ENCODE data around the gene IL1RAPL2.

IL1RAPL2 gene

GRCh38 chrX:105697984-105698781, 1132.2 kb downstream of the IL1RAPL2 start:
- H3K4me3 ChIP-seq (ENCODE audit: low read depth, low read length): no peak overlapping the region
- CTCF ChIA-PET: no interaction called here
- no peak overlapping the region for H3K27ac ChIP-seq (ENCODE audit: extremely low read depth, low read depth, low read length)
- no peak for TF ChIP-seq ZNF544 (tag by site-specific recombination; IDR thresholded peaks at IDR 0.05)
- peak; percentile 62; the same call in 1 of the 2 replicates for TF ChIP-seq TCF7L2 (IDR thresholded peaks at IDR 0.05; ENCODE audit: borderline replicate concordance, low read depth, low read length)
- POLR2A ChIA-PET: no interaction called here
- no peaks in the 10 kb centered on the region for H3K9me3 ChIP-seq (ENCODE audit: control insufficient read depth, insufficient read depth, low read depth, low read length)
- H3K4me1 ChIP-seq (ENCODE audit: control insufficient read depth, insufficient read depth, low read length): 0 out of 2 replicates have a peak, but pooled peaks cover 3% of the 10 kb centered on the region
- no peaks in the 10 kb centered on the region for H3K36me3 ChIP-seq (ENCODE audit: control insufficient read depth in 2 of 2, insufficient read depth in 1 of 2, low read length in 2 of 2)

GRCh38 chrX:105700331-105700730, 1134.3 kb downstream of the IL1RAPL2 start:
- Histone ChIP-seq H3K4me1 (ENCODE audit: control insufficient read depth, insufficient read depth, low read length) (0 out of 2 replicates have a peak, but pooled peaks cover 3% of the 10 kb centered on the region), H3K27ac (ENCODE audit: extremely low read depth, low read depth, low read length) (no peak overlapping the region), H3K36me3 (ENCODE audit: control insufficient read depth in 2 of 2, insufficient read depth in 1 of 2, low read length in 2 of 2) (no peaks in the 10 kb centered on the region), H3K9me3 (ENCODE audit: control insufficient read depth, insufficient read depth, low read depth, low read length) (no peaks in the 10 kb centered on the region), H3K4me3 (ENCODE audit: low read depth, low read length) (no peak overlapping the region)
- TF ChIP-seq ZNF704 (tag by site-specific recombination; IDR thresholded peaks at IDR 0.05) (no peak), AEBP2 (tag by site-specific recombination; IDR thresholded peaks at IDR 0.05; ENCODE audit: borderline replicate concordance) (no peak), ZBTB44 (tag by site-specific recombination; IDR thresholded peaks at IDR 0.05) (no peak), ATF2 (tag by site-specific recombination; IDR thresholded peaks at IDR 0.05; ENCODE audit: low read depth) (no peak), MEIS1 (CRISPR knock-in tag; IDR thresholded peaks at IDR 0.05; ENCODE audit: borderline replicate concordance) (no peak), ZBTB26 (tag by site-specific recombination; optimal IDR thresholded peaks at IDR 0.05) (no peak), TSHZ1 (tag by site-specific recombination; IDR thresholded peaks at IDR 0.05; ENCODE audit: borderline replicate concordance) (no peak)
- POLR2A ChIA-PET: no interaction called here
- CTCF ChIA-PET: interaction anchor here (0.6 kb wide), 1 partner anchor 219 kb away, joined by 3 read pairs; no protein-coding TSS in a partner anchor

Measured in HEK293 (cell line).